Fibroblast of pulmonary artery (primary cell): Measurements from ENCODE around the gene CPT2.

ENCODE experiments used
- DNase-seq: peaks from one replicate; pipeline ENCODE4 v3.0.0-alpha.2; 2010; ENCODE audit warnings: low read depth
- H3K4me3 ChIP-seq: replicated peaks from 2 replicates; pipeline ENCODE4 v1.5.1; 2011; ENCODE audit warnings: low read depth, mild to moderate bottlenecking, control low read depth, low read length, moderate library complexity
- TF ChIP-seq, protein P1 (sequence below): IDR thresholded peaks from 2 replicates; pipeline ENCODE4 v1.5.1; 2011; ENCODE audit warnings: mild to moderate bottlenecking, control low read depth, low read length, inconsistent platforms; ENCODE audit errors: missing control alignments

Gene CPT2

GRCh38 chr1:53196485-53197290, at the start of gene CPT2:
Gene CPT2 (plus strand): TSS chr1:53196824. CDS start chr1:53196944, 120 bp downstream.
- peak within 1 kb of the TSS; percentile 84 for H3K4me3 ChIP-seq
- peak; percentile 92 for DNase-seq
- TF ChIP-seq, protein P1, sequence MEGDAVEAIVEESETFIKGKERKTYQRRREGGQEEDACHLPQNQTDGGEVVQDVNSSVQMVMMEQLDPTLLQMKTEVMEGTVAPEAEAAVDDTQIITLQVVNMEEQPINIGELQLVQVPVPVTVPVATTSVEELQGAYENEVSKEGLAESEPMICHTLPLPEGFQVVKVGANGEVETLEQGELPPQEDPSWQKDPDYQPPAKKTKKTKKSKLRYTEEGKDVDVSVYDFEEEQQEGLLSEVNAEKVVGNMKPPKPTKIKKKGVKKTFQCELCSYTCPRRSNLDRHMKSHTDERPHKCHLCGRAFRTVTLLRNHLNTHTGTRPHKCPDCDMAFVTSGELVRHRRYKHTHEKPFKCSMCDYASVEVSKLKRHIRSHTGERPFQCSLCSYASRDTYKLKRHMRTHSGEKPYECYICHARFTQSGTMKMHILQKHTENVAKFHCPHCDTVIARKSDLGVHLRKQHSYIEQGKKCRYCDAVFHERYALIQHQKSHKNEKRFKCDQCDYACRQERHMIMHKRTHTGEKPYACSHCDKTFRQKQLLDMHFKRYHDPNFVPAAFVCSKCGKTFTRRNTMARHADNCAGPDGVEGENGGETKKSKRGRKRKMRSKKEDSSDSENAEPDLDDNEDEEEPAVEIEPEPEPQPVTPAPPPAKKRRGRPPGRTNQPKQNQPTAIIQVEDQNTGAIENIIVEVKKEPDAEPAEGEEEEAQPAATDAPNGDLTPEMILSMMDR = peak; percentile 1

- no peak overlapping the region for H3K4me3 ChIP-seq
- DNase-seq = no peak
- TF ChIP-seq, protein P1 = no peak
Observed at GRCh38 chr1:53147174-53147573, 49.5 kb upstream of the CPT2 start.

- TF ChIP-seq, protein P1 = no peak
- H3K4me3 ChIP-seq = no peak overlapping the region
- DNase-seq = no peak
Observed at GRCh38 chr1:53148123-53148522, 48.5 kb upstream of the CPT2 start.

DNA sequence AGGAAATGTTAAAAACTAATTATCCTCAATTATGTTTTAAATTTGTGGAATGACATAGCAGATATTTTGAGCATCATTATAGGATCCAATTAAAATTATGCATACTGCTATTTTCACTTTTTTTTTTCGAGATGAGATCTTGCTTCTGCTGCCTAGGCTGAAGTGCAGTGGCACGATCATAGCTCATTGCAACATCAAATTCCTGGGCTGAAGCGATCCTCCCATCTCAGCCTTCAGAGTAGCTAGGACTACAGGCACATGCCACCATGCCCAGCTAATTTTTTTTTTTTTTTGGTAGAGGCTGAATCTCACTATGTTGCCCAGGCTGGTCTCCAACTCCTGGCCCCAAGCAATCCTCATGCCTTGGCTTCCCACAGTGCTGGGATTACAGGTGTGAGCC, 42.9 kb upstream of the CPT2 start:
- TF ChIP-seq, protein P1 = no peak
- DNase-seq = peak; percentile 40

GRCh38 chr1:53154859-53155438, 41.7 kb upstream of the CPT2 start:
- DNase-seq = no peak
- H3K4me3 ChIP-seq = no peak overlapping the region
- TF ChIP-seq, protein P1 = no peak

More for the DNA sequence above, 42.9 kb upstream of the CPT2 start:
- H3K4me3 ChIP-seq = no peak overlapping the region

- TF ChIP-seq, protein P1 = no peak
- H3K4me3 ChIP-seq = no peak overlapping the region
- no peak for DNase-seq
Observed at GRCh38 chr1:53155534-53155933, 41.1 kb upstream of the CPT2 start.
